Stimulated activated CD4-positive, alpha-beta T cell treated with anti-CD3 and anti-CD28 coated beads, Interleukin-12 subunit alpha, Interleukin-12 subunit beta, amount 100 ng/mL, for 24 hours (primary cell): ENCODE results near the gene KLLN.
"Not testable (repeated sequence)": the region's sequence is repeated elsewhere in the genome, so short reads cannot be mapped to it uniquely, and the experiment has no call there.

Source experiments
- DNase-seq, 2 experiments: peaks; one replicate each; pipeline ENCODE4 v3.0.0-alpha.2; 2020; ENCODE audit warnings: low read depth in 2 of 2

KLLN gene

GRCh38 chr10:87842776-87843497, 20.4 kb downstream of the KLLN start:
- DNase-seq = no peak

- no peak for DNase-seq
Observed at GRCh38 chr10:87842220-87842641, 21.1 kb downstream of the KLLN start.

DNA sequence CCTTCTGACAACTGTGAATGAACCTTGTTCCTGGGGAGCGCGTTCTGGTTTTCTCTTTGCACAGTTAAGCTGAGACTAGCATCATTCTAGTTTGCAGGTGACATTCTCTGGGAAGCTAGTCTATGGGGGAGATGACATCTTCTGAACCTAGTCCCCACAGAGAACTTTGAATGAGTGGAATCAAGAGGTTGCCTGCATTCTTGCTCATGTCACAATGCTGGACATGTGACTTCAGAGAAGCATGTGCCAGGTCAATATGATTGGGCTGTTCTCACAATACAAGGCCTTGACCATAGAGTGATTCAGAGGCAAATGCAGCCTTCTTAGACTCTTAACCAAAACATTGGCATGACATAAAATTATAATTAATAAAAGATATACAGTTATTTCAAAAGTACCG, 22.1 kb downstream of the KLLN start:
- no peak for DNase-seq

DNA sequence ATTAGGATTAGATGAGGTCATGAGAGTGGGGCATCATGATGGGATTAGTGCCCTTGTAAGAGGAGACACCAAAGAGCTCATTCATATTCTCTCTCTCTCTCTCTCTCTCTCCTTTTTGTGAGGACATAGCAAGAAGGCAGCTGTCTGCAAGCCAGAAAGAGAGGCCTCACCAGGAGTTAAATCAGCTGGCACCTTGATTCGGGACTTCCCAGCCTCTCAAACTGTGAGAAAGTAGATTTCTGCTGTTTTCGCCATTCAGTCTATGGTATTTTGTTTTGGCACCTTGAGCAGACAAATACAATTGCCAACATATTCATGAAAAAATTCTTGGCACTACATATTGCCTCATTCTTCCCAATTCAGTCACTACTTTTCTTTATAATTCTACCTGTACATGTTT, 24.7 kb downstream of the KLLN start:
- no peak for DNase-seq

GRCh38 chr10:87837445-87837844, 25.9 kb downstream of the KLLN start:
- no peak for DNase-seq

- no peak for DNase-seq
Observed at GRCh38 chr10:87836098-87836497, 27.2 kb downstream of the KLLN start.

DNA sequence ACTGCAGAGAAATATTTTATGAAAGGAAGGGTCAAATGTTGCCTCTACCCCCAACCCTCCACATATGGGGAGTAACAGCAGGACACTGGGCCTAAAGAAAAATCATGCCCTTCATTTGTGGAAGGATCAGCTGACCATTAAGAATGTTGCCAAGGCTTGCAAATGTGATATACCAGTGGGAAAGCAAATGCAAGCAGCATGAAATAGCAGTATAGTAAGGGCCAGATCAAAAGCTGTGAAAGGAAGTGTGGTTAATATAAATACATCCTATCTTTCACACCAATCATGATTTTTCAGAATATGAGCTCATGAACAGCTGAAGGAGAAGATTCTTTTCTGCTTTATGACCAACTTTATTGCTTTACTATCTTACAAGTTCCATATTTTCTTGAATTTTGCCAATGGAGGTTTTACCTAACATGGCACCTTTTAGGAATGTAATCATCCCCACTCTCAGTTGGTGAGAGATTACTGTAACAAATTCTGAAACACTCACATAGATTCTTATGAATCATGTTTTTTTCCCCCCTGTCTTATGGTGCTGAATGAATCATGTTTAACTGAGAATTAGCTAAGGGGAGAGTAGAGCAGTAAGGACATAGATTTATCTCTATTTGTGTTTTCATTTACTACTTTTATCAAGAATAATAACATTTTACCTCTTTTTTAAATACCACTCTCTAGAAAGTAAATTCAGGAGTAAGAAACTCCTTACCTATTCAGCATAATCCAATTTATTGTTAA, 33.2 kb downstream of the KLLN start:
- no peak for DNase-seq

- not testable (repeated sequence) for DNase-seq
Observed at GRCh38 chr10:87829051-87829450, 34.3 kb downstream of the KLLN start.

DNA sequence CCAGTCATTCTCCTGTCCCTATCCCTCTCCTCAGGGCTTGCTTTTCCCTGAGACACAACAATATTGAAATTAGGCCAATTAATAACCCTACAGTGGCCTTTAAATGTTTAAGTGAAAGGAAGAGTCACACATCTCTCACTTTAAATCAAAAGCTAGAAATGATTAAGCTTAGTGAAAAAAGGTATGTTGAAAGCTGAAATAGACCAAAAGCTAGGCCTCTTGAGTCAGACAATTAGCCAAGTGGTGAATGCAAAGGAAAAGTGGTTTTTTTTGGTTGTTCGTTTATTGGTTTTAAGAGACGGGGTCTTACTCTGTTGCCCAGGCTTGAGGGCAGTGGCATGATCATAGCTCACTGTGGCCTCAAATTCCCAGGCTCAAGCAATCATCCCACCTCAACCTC, 35.7 kb downstream of the KLLN start:
- DNase-seq = no peak

DNA sequence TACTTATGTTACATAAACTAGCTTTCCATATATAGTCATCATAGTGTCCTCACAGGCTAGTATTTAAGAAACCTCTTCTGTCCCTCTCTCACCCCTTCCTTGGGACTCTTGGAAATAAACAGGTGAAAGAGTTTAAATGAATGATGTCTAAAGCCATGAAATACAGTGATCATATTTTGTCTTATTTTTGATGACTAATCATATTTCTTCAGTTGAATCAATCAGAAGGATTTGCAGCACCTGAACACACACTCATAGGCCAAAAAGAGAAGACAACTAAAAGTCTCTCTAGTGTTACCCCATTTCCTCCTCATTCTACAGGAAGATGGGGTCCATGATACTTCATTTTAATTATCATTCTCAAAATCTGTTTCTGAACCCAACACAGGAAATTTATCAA, 36.7 kb downstream of the KLLN start:
- DNase-seq = no peak

DNA sequence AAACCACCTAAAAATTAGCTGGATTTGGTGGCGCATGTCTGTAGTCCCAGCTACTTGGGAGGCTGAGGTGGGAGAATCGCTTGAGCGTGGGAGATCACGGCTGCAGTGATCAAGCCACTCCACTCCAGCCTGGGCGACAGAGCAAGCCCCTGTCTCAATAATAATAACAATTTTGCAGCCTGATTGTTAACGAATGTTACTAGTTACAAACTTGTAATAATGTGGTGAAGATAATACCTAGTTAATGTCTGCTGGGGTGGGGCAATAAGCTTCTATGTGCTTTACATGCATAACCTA, 44.1 kb downstream of the KLLN start:
- no peak for DNase-seq

- DNase-seq = peak; percentile 50 to 62
Observed at GRCh38 chr10:87818505-87819288, 44.6 kb downstream of the KLLN start.

DNA sequence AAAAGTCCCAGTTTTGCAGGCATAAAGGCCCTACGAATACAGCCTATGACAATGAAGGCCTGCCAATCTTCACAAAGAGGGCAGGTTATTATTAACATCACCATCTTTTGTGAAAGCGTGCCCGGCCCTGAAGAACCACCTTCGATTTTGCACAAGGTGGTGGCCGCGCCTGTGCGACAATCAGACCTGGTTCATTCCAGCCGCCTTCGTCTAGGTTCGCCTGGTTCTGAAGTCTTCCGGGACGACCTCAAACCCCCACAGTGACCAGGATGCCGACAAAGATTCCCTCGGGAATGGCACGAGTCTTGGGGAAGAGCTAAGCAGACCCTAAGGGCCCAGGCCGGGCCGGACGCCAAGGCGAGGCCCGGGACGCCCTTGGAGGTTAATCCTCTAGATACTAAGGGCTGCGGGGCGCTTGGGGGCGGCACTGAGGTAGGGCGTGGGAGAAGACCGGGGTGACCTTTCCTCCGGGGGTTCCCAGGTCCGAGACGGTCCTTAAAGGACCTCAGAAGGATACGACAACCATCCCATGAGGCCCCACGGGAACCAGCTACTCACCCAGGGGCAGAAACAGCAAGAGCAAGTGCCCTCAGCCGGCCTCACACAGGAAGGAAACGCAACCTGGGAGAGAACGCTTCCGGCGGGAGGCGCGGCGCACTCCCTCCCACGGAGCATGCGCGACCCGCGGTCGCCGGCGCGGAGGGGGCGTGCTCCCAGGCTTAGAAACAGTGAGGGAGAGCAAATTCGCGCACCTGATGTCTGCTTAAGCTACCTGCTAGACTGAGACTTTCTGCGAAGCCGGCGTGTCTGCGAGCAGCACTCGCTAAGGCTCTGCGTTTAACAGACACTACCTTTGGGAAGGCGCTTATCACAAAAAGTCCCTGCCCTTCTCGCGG, 45.5 kb downstream of the KLLN start, which contains the start of gene ATAD1:
Gene ATAD1 (minus strand): TSS at position 618 of the 896 bp plus-strand sequence. CDS start 3,627 bp downstream, outside the sequence.
- DNase-seq = peak; percentile 80 to 81

DNA sequence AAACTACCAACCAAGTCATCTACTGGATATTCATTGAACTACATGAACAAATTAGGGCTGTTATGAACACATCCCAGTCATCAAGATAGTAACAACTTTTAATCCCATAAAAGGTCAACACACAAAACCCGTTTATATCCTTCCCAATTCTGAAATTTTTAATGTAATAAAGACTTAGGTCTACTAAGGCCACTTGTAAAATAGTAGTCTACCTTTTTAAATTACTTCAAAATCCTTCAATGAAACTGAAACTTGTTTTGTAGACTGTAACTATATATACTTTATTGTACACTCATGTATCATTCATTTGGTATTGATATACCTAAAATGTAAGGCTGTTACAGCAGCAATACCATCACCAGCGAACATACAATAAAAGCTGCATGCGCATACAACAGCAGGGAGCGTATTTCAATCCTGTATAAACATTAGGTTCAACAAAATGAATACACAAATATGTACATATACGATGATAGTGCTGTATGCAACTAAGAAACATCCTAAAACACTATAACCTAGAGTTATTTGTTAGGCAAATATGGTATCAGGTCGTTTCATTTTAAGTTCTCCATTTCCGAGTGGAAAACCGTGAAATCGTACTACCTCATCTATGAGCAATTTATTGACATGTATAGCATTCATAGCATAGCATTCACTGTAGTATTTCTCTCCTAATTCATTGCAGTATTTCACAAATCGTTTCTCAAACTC, 46.3 kb downstream of the KLLN start:
- no peak for DNase-seq

DNA sequence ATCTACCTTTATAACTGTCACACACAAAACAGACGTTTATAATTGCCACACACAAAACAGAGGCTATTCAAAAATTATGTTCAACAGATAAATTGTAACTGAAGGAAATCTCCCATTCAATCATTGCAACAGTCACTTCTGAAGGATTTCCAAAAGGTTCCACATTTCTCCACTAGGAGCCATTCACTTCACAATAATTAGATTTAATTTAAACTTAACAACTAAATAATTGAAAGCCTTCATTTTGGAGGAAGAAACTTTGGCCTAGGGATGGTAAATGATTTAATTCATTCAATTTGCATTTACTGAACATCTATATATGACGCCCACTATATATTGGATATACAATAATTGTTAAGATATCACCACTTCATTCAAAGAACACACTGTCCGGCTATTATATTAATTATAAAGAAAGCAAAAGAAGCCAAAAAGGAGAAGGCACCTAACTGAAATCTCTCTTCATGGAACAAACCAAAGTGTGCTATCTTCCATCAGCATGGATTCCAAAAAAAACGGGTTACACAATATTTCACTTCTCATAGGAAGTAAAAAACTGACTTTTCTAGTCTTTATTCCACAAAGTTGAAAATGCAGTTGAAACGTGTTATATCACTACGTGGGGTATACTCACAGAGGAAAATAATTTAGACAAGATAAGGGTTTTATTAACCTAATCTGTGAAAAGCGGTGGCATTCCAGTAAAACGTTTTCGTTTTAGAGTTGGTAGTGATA, 47.0 kb downstream of the KLLN start:
- DNase-seq = no peak
